BJ (cell line): ENCODE results near the gene HYDIN. TPM values are rescaled to one million over a fixed set of nuclear protein-coding genes. Genes with fewer than 3 reads are reported as not detected.
A peak's percentile ranks its signal among the peaks of the same experiment; 100 is the strongest.

Experiments
- CTCF ChIA-PET: fragments of 350-600 bp; formaldehyde crosslinking; extraction: SDS; loops from one replicate; lab custom pipeline; 2021; ENCODE audit warnings: antibody characterized with exemption, inconsistent platforms; lab: Yijun Ruan, JAX
- POLR2A ChIA-PET: fragments of 300-600 bp; sonication (Branson Sonifier 250); formaldehyde crosslinking; extraction: SDS; loops from one replicate; lab custom pipeline; 2021; ENCODE audit warnings: antibody characterized with exemption; lab: Charles Lee
- DNase-seq: peaks from one replicate; pipeline ENCODE4 v3.0.0-alpha.2; 2011; ENCODE audit warnings: low read depth
- H3K27me3 ChIP-seq: 2 replicates; pipeline ENCODE4 v1.6.0; 2011; ENCODE audit warnings: low read length; ENCODE audit not compliant: control insufficient read depth, insufficient read depth
- H3K36me3 ChIP-seq: 2 replicates; pipeline ENCODE4 v1.5.1; 2011; ENCODE audit warnings: low read length; ENCODE audit not compliant: control insufficient read depth, insufficient read depth
- H3K4me3 ChIP-seq: 2 replicates; pipeline ENCODE4 v1.5.1; 2011; ENCODE audit warnings: low read depth, mild to moderate bottlenecking, control low read depth, low read length
- polyA plus RNA-seq: library from polyadenylated mRNA; depleted of rRNA; stranded (reverse); fragments of >200 nt; gene quantifications from 2 replicates; pipeline ENCODE4 v1.2.3, GENCODE V29; 2011
- TF ChIP-seq, protein P1 (sequence below): IDR thresholded peaks from 2 replicates; pipeline ENCODE4 v1.5.1; 2011; ENCODE audit warnings: low read depth, mild to moderate bottlenecking, control low read depth, inconsistent platforms, low read length, moderate library complexity; ENCODE audit not compliant: insufficient read depth

The HYDIN gene
- polyA plus RNA-seq, 1 experiment = 0.47 TPM

- peaks cover 28% of the 10 kb centered on the region for H3K36me3 ChIP-seq
- ChIA-PET CTCF (interaction anchor here (1.0 to 2.0 kb wide), 2 partner anchors 10 to 126 kb away, joined by 4 to 8 read pairs; no protein-coding TSS in a partner anchor), POLR2A (no interaction called here)
- DNase-seq = no peak
- H3K27me3 ChIP-seq = no peaks in the 10 kb centered on the region
- TF ChIP-seq, protein P1, sequence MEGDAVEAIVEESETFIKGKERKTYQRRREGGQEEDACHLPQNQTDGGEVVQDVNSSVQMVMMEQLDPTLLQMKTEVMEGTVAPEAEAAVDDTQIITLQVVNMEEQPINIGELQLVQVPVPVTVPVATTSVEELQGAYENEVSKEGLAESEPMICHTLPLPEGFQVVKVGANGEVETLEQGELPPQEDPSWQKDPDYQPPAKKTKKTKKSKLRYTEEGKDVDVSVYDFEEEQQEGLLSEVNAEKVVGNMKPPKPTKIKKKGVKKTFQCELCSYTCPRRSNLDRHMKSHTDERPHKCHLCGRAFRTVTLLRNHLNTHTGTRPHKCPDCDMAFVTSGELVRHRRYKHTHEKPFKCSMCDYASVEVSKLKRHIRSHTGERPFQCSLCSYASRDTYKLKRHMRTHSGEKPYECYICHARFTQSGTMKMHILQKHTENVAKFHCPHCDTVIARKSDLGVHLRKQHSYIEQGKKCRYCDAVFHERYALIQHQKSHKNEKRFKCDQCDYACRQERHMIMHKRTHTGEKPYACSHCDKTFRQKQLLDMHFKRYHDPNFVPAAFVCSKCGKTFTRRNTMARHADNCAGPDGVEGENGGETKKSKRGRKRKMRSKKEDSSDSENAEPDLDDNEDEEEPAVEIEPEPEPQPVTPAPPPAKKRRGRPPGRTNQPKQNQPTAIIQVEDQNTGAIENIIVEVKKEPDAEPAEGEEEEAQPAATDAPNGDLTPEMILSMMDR = no peak
- no peak overlapping the region for H3K4me3 ChIP-seq
These were observed 450.0 kb downstream of the HYDIN start for GRCh38 chr16:70780546-70780945.

DNA sequence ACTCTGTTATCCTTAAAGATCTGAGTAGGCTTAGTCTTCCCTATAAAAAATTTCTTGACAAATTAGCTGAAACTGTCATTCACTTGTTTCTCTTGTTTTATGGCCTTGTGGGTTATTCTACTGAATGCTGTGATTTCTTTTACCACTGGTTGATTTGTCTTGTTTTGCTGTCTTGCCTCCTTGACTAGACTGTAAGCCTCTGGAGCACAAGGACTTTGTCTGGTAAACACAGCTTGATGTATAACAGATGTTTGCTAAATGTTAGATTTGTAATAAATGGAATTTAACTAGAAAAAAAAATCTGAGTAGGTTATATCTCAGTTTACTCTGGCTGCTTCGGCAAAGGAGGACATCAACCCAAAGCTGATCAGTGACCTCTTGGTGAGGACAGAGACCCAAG is 451.2 kb downstream of the HYDIN start:
- Histone ChIP-seq H3K27me3 (no peaks in the 10 kb centered on the region), H3K36me3 (peaks cover 25% of the 10 kb centered on the region), H3K4me3 (no peak overlapping the region)
- no peak for DNase-seq
- ChIA-PET POLR2A (no interaction called here), CTCF (interaction anchor here (1.0 to 2.0 kb wide), 4 partner anchors 9 to 98 kb away, joined by 5 to 8 read pairs (median 6); no protein-coding TSS in a partner anchor)
- TF ChIP-seq, protein P1 = no peak

- DNase-seq = peak; percentile 67
- CTCF ChIA-PET = interaction anchor here (1.0 to 2.0 kb wide), 4 partner anchors 8 to 98 kb away, joined by 5 to 8 read pairs (median 6); no protein-coding TSS in a partner anchor
- TF ChIP-seq, protein P1 = no peak
- peaks cover 23% of the 10 kb centered on the region for H3K36me3 ChIP-seq
- POLR2A ChIA-PET = no interaction called here
- no peaks in the 10 kb centered on the region for H3K27me3 ChIP-seq
- H3K4me3 ChIP-seq = no peak overlapping the region
These were observed 451.6 kb downstream of the HYDIN start for GRCh38 chr16:70778901-70779309.

DNA sequence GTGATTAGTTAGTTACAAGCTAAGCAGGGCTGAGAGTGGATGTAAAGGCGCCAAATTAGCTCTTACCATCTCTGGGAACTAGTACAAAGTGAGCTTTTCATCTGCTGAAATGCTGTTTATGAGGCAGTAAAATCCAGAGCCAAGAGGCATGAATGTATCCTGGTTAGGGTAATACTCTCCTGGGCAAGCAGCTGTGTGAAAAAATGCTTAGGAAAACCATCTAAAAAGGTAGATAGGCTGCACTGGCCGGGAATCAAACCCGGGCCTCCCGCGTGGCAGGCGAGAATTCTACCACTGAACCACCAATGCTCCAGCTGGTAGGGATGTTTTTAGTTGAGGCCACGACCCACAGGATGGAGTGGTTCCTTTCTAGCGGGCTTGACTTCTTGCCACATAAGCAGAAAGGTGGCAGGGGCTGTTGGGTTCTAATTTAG is 452.5 kb downstream of the HYDIN start:
- ChIA-PET CTCF (interaction anchor here (0.7 to 1.7 kb wide), 7 partner anchors 22 to 124 kb away, joined by 3 to 7 read pairs (median 3); no protein-coding TSS in a partner anchor), POLR2A (no interaction called here)
- TF ChIP-seq, protein P1 = no peak
- no peak overlapping the region for H3K4me3 ChIP-seq
- no peaks in the 10 kb centered on the region for H3K27me3 ChIP-seq
- DNase-seq = no peak
- peaks cover 17% of the 10 kb centered on the region for H3K36me3 ChIP-seq

- H3K27me3 ChIP-seq = no peaks in the 10 kb centered on the region
- no peak for DNase-seq
- H3K4me3 ChIP-seq = no peak overlapping the region
- peaks cover 13% of the 10 kb centered on the region for H3K36me3 ChIP-seq
- TF ChIP-seq, protein P1 = no peak
- CTCF ChIA-PET = interaction anchor here (0.7 to 1.1 kb wide), 6 partner anchors 23 to 123 kb away, joined by 3 to 4 read pairs (median 3); no protein-coding TSS in a partner anchor
- POLR2A ChIA-PET = no interaction called here
These were observed 453.0 kb downstream of the HYDIN start for GRCh38 chr16:70777496-70777895.
